GM23338 (cell line): Measurements from ENCODE around the gene FOXP1. TPM values are rescaled to one million over a fixed set of nuclear protein-coding genes. Genes with fewer than 3 reads are reported as not detected.
A peak's percentile ranks its signal among the peaks of the same experiment; 100 is the strongest.

Source experiments
- ATAC-seq: fragments of 200-7000 bp; cut with Tn5 transposase; 3 replicates; pipeline ENCODE4 v1.9.1; 2020
- DNase-seq: peaks from one replicate; pipeline ENCODE4 v3.0.0-alpha.2; 2015; ENCODE audit warnings: low spot score
- H2AFZ ChIP-seq: fragments of 200-600 bp; sonication (generic); 2 replicates; pipeline ENCODE4 v1.8.0; 2016; ENCODE audit warnings: antibody characterized with exemption, mild to moderate bottlenecking, moderate library complexity
- H3F3A ChIP-seq: fragments of 200-600 bp; sonication (generic); replicated peaks from 2 replicates; pipeline ENCODE4 v1.8.0; 2017; ENCODE audit warnings: antibody characterized with exemption, mixed run types, low read depth
- H3K27ac ChIP-seq: fragments of 200-600 bp; sonication (generic); 2 replicates; pipeline ENCODE4 v1.6.1; 2016; ENCODE audit warnings: low read depth
- H3K27me3 ChIP-seq: fragments of 200-600 bp; sonication (generic); 2 replicates; pipeline ENCODE4 v1.8.0; 2016; ENCODE audit warnings: mild to moderate bottlenecking, mixed run types, moderate library complexity; ENCODE audit not compliant: insufficient read depth
- H3K36me3 ChIP-seq: fragments of 200-600 bp; sonication (generic); 2 replicates; pipeline ENCODE4 v1.8.0; 2016; ENCODE audit warnings: mild to moderate bottlenecking; ENCODE audit not compliant: insufficient read depth
- H3K4me1 ChIP-seq: fragments of 200-600 bp; sonication (generic); 2 replicates; pipeline ENCODE4 v1.8.0; 2016; ENCODE audit warnings: mild to moderate bottlenecking, moderate library complexity; ENCODE audit not compliant: insufficient read depth
- H3K4me2 ChIP-seq: fragments of 200-600 bp; sonication (generic); 2 replicates; pipeline ENCODE4 v1.7.1; 2017; ENCODE audit warnings: mixed run types
- H3K4me3 ChIP-seq: fragments of 200-600 bp; sonication (generic); 2 replicates; pipeline ENCODE4 v1.6.1; 2016; ENCODE audit warnings: mixed run types
- H3K79me2 ChIP-seq: fragments of 200-600 bp; sonication (generic); replicated peaks from 2 replicates; pipeline ENCODE4 v1.8.0; 2017; ENCODE audit warnings: mild to moderate bottlenecking; ENCODE audit not compliant: insufficient read depth
- H3K9me2 ChIP-seq: fragments of 200-600 bp; sonication (generic); 2 replicates; pipeline ENCODE4 v1.8.0; 2017; ENCODE audit not compliant: insufficient read depth
- H4K20me1 ChIP-seq: fragments of 200-600 bp; sonication (generic); replicated peaks from 2 replicates; pipeline ENCODE4 v1.8.0; 2017; ENCODE audit warnings: mild to moderate bottlenecking; ENCODE audit not compliant: insufficient read depth
- H3K27ac Mint-ChIP-seq: 2 replicates; pipeline ENCODE4 v1.8.0; 2020; ENCODE audit warnings: inconsistent platforms, mild to moderate bottlenecking, moderate library complexity, mixed read lengths
- H3K27me3 Mint-ChIP-seq: 3 replicates; pipeline ENCODE4 v1.8.0; 2022; ENCODE audit warnings: low read depth, mild to moderate bottlenecking, moderate library complexity, mixed read lengths, inconsistent platforms; ENCODE audit not compliant: insufficient read depth, poor library complexity
- H3K36me3 Mint-ChIP-seq: 3 replicates; pipeline ENCODE4 v1.8.0; 2021; ENCODE audit warnings: low read depth, mild to moderate bottlenecking, inconsistent platforms, moderate library complexity, mixed read lengths
- H3K4me1 Mint-ChIP-seq: 3 replicates; pipeline ENCODE4 v1.8.0; 2020; ENCODE audit warnings: mild to moderate bottlenecking, inconsistent platforms, mixed read lengths
- H3K4me3 Mint-ChIP-seq: 3 replicates; pipeline ENCODE4 v1.8.0; 2021; ENCODE audit warnings: moderate library complexity, mild to moderate bottlenecking, inconsistent platforms, mixed read lengths
- H3K9me3 Mint-ChIP-seq: 3 replicates; pipeline ENCODE4 v1.8.0; 2020; ENCODE audit warnings: moderate library complexity, mild to moderate bottlenecking, inconsistent platforms, mixed read lengths
- CREB1 ChIP-seq: fragments of 250-450 bp; sonication (Bioruptor Pico); IDR thresholded peaks from 2 replicates; pipeline ENCODE4 v1.5.0; 2020; ENCODE audit warnings: low read depth, mild to moderate bottlenecking, moderate library complexity
- EZH2phosphoT487 ChIP-seq: fragments of 200-600 bp; sonication (generic); IDR thresholded peaks from one replicate; pipeline ENCODE4 v1.8.1; 2018; ENCODE audit warnings: antibody characterized with exemption; ENCODE audit not compliant: unreplicated experiment
- JUNB ChIP-seq: IDR thresholded peaks from one replicate; pipeline ENCODE4 v1.6.1; 2016; ENCODE audit warnings: antibody characterized with exemption; ENCODE audit not compliant: unreplicated experiment
- ZNF114 ChIP-seq: fragments of 250-450 bp; sonication (Bioruptor Pico); IDR thresholded peaks from 2 replicates; pipeline ENCODE4 v1.5.0; 2020; ENCODE audit warnings: mild to moderate bottlenecking, moderate library complexity
- ZNF331 ChIP-seq: fragments of 250-450 bp; sonication (Bioruptor Pico); IDR thresholded peaks from 2 replicates; pipeline ENCODE4 v1.5.0; 2020; ENCODE audit warnings: low read depth, mild to moderate bottlenecking, moderate library complexity
- polyA plus RNA-seq: library from polyadenylated mRNA; unstranded; fragments of >200 nt; fragmentation: Nextera tagmentation; extraction: Ambion mirVana; gene quantifications from 2 replicates; pipeline ENCODE4 v1.2.1, GENCODE V29; 2016
- total RNA-seq: library from RNA; depleted of rRNA; stranded (reverse); fragments of >200 nt; shearing (Covaris generic); gene quantifications from 2 replicates; pipeline ENCODE4 v1.2.3, GENCODE V29; 2014
- TF ChIP-seq, protein P1 (sequence below): IDR thresholded peaks from one replicate; pipeline ENCODE4 v1.6.1; 2018; ENCODE audit warnings: antibody characterized with exemption; ENCODE audit not compliant: unreplicated experiment
- TF ChIP-seq, protein P2 (sequence below), 2 experiments: fragments of 200-600 bp in 1 of 2; sonication (generic) in 1 of 2; conservative IDR thresholded peaks; 2 replicates each; pipeline versions ENCODE4 v1.5.1 to v1.6.1; 2016 to 2017; ENCODE audit warnings: antibody characterized with exemption in 2 of 2, low read depth in 2 of 2, mild to moderate bottlenecking in 2 of 2, moderate library complexity in 1 of 2

FOXP1 gene
- total and polyA plus RNA-seq, 2 experiments from 2014 or later = 32.9 to 35.5 TPM

DNA sequence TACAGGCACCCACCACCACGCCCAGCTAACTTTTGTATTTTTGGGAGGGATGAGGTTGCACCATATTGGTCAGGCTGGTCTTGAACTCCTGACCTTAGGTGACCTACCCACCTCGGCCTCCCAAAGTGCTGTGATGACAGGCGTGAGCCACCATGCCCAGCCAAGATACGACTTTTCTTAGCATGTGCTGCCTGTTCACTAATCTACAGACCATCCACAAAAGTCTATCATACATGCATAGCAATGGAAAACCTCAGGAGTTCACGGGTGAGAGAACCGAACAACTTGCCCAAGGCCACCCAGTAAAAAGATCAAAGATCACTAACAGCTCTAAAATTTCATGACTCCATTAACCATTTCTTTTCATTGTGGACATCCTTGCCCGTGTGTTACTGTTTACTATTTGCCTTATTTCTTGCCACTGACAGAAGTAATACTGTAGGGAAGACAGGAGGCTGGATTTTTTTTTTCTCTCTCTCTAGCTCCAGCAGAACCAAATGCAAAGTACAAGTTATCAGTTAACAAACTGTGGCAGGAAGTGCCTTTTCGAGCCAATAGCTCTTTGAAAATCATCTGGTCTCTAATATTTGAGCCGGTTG is 92.3 kb downstream of the FOXP1 start:
- no peak for ATAC-seq
- Mint-ChIP-seq H3K27me3 (no peaks in the 10 kb centered on the region), H3K9me3 (peaks cover 12% of the 10 kb centered on the region; the same call in 2 of the 3 replicates), H3K36me3 (peaks cover 28% of the 10 kb centered on the region), H3K4me1 (peaks cover 18% of the 10 kb centered on the region), H3K4me3 (no peak overlapping the region), H3K27ac (no peak overlapping the region)
- H3K27ac ChIP-seq = no peak overlapping the region
- no peaks in the 10 kb centered on the region for H4K20me1 ChIP-seq
- H3F3A ChIP-seq = no peaks in the 10 kb centered on the region
- H2AFZ ChIP-seq = no peak overlapping the region
- H3K4me1 ChIP-seq = peaks cover 16% of the 10 kb centered on the region
- TF ChIP-seq ZNF331 (CRISPR knock-in tag) = no peak
- TF ChIP-seq EZH2phosphoT487 = no peak
- TF ChIP-seq, protein P1, sequence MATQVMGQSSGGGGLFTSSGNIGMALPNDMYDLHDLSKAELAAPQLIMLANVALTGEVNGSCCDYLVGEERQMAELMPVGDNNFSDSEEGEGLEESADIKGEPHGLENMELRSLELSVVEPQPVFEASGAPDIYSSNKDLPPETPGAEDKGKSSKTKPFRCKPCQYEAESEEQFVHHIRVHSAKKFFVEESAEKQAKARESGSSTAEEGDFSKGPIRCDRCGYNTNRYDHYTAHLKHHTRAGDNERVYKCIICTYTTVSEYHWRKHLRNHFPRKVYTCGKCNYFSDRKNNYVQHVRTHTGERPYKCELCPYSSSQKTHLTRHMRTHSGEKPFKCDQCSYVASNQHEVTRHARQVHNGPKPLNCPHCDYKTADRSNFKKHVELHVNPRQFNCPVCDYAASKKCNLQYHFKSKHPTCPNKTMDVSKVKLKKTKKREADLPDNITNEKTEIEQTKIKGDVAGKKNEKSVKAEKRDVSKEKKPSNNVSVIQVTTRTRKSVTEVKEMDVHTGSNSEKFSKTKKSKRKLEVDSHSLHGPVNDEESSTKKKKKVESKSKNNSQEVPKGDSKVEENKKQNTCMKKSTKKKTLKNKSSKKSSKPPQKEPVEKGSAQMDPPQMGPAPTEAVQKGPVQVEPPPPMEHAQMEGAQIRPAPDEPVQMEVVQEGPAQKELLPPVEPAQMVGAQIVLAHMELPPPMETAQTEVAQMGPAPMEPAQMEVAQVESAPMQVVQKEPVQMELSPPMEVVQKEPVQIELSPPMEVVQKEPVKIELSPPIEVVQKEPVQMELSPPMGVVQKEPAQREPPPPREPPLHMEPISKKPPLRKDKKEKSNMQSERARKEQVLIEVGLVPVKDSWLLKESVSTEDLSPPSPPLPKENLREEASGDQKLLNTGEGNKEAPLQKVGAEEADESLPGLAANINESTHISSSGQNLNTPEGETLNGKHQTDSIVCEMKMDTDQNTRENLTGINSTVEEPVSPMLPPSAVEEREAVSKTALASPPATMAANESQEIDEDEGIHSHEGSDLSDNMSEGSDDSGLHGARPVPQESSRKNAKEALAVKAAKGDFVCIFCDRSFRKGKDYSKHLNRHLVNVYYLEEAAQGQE = no peak
- no peak for TF ChIP-seq ZNF114 (CRISPR knock-in tag)
- no peak overlapping the region for H3K4me2 ChIP-seq
- H3K4me3 ChIP-seq = no peak overlapping the region
- H3K27me3 ChIP-seq = no peaks in the 10 kb centered on the region
- no peaks in the 10 kb centered on the region for H3K79me2 ChIP-seq
- no peaks in the 10 kb centered on the region for H3K9me2 ChIP-seq
- no peak for DNase-seq
- no peaks in the 10 kb centered on the region for H3K36me3 ChIP-seq

DNA sequence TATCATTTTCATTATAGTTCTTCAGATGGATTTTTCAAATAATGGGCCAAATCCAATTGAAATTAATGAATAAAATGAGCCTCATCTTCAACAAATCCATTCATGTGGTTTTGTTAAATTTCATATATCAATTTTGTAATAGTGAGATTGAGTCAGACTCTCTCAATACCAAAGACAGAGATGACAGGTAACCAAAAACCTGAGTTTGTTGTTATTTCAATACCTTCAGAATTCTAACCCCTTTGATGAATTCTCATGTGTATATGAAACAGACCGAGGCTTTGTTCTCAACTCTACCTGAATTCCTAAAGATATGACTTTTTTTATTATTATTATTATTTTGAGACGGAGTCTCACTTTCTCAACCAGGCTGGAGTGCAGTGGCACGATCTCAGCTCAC is 92.8 kb downstream of the FOXP1 start:
- H3K4me3 ChIP-seq = no peak overlapping the region
- H3K27me3 ChIP-seq = no peaks in the 10 kb centered on the region
- Mint-ChIP-seq H3K36me3 (peaks cover 28% of the 10 kb centered on the region), H3K4me3 (no peak overlapping the region), H3K27me3 (no peaks in the 10 kb centered on the region), H3K27ac (no peak overlapping the region), H3K9me3 (peaks cover 12% of the 10 kb centered on the region; the same call in 2 of the 3 replicates), H3K4me1 (peaks cover 13% of the 10 kb centered on the region)
- H2AFZ ChIP-seq = no peak overlapping the region
- no peaks in the 10 kb centered on the region for H3K9me2 ChIP-seq
- H3F3A ChIP-seq = no peaks in the 10 kb centered on the region
- no peaks in the 10 kb centered on the region for H4K20me1 ChIP-seq
- TF ChIP-seq CREB1 (CRISPR knock-in tag) = no peak
- H3K4me1 ChIP-seq = peaks cover 11% of the 10 kb centered on the region
- ATAC-seq = no peak
- no peak overlapping the region for H3K4me2 ChIP-seq
- DNase-seq = no peak
- no peaks in the 10 kb centered on the region for H3K36me3 ChIP-seq
- H3K79me2 ChIP-seq = no peaks in the 10 kb centered on the region
- H3K27ac ChIP-seq = no peak overlapping the region

DNA sequence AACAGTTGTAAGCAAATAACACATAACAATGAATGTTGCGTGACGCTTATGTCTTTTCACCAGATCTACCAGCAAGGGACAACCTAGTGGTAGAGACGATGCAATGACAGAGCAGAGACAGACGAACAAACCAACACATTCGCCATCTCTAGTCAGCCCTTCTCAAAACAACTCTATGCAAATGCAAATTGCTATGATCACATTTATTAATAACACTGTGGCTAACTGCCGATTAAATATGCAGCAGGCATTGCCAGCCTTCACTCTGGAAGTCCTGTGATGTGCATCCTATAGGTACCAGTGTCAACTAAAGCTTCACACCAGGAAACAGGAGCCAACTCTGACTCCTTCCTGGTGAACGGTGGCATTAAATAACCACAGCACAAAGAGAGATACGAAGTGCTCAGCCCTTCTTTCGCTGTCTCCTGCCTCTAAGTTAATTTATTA is 94.2 kb downstream of the FOXP1 start:
- H3K27ac Mint-ChIP-seq = no peak overlapping the region
- peaks cover 12% of the 10 kb centered on the region; the same call in 2 of the 3 replicates for H3K9me3 Mint-ChIP-seq
- H3K9me2 ChIP-seq = no peaks in the 10 kb centered on the region

More for the DNA sequence above, 94.2 kb downstream of the FOXP1 start:
- Mint-ChIP-seq H3K27me3 (no peaks in the 10 kb centered on the region), H3K36me3 (peaks cover 28% of the 10 kb centered on the region), H3K4me1 (peaks cover 4% of the 10 kb centered on the region; the same call in 2 of the 3 replicates), H3K4me3 (no peak overlapping the region)
- H3K36me3 ChIP-seq = no peaks in the 10 kb centered on the region
- no peak overlapping the region for H2AFZ ChIP-seq
- no peaks in the 10 kb centered on the region for H4K20me1 ChIP-seq
- ATAC-seq (no peak), DNase-seq (no peak)
- peak overlapping the region; percentile 13; the same call in 1 of the 2 replicates for H3K27ac ChIP-seq
- H3K79me2 ChIP-seq = no peaks in the 10 kb centered on the region
- H3F3A ChIP-seq = no peaks in the 10 kb centered on the region
- TF ChIP-seq, protein P2, sequence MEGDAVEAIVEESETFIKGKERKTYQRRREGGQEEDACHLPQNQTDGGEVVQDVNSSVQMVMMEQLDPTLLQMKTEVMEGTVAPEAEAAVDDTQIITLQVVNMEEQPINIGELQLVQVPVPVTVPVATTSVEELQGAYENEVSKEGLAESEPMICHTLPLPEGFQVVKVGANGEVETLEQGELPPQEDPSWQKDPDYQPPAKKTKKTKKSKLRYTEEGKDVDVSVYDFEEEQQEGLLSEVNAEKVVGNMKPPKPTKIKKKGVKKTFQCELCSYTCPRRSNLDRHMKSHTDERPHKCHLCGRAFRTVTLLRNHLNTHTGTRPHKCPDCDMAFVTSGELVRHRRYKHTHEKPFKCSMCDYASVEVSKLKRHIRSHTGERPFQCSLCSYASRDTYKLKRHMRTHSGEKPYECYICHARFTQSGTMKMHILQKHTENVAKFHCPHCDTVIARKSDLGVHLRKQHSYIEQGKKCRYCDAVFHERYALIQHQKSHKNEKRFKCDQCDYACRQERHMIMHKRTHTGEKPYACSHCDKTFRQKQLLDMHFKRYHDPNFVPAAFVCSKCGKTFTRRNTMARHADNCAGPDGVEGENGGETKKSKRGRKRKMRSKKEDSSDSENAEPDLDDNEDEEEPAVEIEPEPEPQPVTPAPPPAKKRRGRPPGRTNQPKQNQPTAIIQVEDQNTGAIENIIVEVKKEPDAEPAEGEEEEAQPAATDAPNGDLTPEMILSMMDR (conservative IDR thresholded peaks at IDR 0.05; ENCODE audit: low read depth in 2 of 2) = 0 out of 4 replicates have a peak, but pooled peaks of 1 of the 2 experiments have one; percentile 14
- no peak for TF ChIP-seq JUNB
- no peaks in the 10 kb centered on the region for H3K27me3 ChIP-seq
- peaks cover 11% of the 10 kb centered on the region for H3K4me1 ChIP-seq
- H3K4me3 ChIP-seq = no peak overlapping the region
- H3K4me2 ChIP-seq = no peak overlapping the region
